AML-193 (cell line): ENCODE measurements around the gene AUTS2.

Source experiments
- DNase-seq, 2 experiments: peaks; one replicate each; lab custom pipeline; 2025; lab: John Stamatoyannopoulos, UW

Gene AUTS2

DNA sequence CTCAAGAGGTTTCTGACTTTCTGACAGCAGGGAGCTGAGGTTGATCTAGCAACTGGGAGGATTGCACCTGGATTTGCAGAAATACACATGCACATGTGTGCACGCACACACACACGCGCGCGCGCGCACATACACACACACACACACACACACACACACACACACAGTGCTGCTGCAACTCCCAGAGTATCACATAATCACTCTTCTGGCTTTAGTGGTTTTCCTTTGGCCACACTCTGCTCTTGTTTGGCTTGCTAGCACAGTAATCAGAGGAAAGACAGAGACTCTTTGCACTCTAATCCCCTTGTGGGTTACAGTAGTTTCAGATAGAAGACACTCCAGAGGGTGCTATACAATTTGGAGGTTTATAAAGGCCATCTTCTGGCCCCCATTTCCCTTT lies 705.0 kb downstream of the AUTS2 start:
- DNase-seq, result no peak

DNA sequence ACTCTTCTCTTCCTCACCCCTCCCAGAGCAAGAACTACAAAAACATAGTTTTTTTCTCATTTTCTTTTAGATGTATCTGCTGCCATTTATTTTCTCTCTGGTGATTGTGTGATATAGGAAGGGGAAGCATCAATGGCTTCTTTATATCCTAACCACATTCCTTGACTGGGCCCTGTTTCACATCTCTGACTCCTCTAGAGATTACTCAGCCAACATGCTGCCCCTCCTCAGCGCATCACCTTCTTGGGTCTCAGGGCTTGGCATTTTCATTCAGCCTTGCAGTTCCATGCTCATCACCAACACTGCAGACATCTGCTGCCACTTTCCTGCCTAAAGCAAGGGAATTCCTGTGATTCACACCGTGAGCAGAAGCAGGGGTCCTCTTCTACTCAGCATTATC lies 705.5 kb downstream of the AUTS2 start:
- no peak for DNase-seq

DNA sequence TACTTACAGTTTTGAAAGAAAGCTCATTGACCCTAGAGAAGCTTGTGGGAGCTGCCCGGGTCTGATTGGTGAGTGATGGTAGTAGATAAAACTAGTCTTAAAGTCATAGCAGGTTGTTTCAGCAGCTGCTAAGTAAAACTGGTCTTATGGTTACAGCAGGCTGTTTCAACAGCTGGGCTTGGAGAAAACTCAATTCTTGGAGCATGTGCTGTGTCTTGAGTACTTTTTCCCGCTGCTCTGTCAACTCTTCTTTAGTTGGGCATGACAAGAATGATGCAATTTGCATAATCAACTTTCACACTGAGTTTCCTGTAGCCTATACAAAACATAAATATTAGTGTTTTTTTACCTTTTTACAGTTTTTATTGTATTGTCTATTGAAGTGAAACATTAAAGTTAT lies 707.9 kb downstream of the AUTS2 start:
- no peak for DNase-seq

DNA sequence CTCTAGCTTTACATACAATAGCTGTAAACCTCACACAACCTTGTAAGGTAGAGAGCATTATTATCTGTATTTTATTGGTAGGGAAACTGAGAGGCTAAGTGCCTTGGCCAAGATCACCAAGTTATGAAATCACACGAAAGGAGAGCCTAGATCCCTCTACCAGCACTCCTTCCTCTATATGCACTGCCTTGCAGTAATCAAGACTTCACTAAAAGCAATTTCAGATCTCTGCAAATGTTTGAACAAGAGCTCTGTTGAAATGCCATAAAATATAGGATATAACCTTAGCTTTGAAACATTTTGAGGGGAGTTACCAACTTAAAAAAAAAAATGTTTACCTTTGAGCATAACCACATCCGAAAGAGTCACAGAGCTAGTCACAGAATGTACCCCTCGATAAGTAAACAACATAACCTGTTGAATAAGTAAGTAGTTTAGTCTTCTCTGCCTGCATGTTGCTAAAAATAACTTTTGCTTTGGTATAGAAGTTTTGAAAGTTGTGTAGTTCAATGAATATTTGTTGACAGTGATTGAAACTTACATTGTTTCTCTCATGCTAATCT lies 709.4 kb downstream of the AUTS2 start:
- DNase-seq, result no peak

DNA sequence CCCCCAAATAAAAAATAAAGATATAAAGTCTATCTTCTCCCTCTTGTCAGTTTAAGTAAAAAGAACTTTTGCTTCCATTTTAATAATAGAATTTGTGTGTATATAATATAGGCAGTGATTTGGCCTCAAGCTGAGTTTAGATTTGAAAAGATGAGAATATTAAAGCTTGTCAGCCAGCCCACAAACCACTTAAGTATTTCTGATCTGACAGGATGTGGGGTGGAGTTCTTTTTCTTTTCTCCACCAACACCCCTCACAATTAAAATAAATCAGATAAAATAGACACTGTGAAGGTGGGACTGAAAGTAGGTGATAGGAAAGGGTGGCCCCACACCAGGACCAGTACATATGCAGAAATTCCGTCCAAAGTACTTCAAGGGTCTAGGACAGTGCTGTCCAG lies 714.1 kb downstream of the AUTS2 start:
- DNase-seq, result no peak

DNA sequence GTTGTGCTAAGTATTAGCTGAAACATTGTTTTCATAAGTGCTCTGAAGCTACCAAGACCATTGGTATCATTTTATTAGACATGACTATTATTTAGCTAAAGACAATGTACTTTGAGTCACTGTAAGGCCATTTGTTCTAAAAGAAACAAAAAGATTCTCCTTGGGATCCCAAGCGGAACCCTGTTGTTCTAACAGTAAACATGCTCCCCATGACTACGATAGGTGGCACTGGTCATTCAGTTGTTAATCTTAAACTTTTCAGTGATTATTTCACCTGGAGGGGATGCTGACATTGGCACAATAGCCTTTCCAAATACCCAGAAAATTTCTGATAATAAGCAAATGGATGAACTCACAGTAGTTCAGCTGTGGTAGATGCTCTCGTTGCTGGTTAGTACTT lies 715.0 kb downstream of the AUTS2 start:
- DNase-seq, result no peak

DNA sequence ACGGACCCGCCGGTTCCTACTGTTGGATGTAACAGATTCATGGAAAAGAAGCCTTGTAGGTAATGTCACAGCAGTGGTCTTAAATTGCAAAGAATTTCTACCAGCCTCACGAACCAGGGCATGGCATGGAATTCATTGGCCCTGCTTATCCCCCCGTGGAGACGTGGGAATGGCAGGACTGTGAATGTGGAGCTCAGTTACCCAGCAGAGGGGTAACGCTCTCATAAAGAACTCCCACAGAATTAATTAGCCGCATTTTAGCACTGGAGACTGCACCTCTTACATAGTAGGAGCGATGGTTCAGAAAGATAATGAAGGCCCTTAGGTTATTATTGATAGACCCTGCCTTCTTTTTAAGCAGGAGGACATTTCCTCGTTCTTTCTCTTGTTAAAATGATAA lies 715.4 kb downstream of the AUTS2 start:
- DNase-seq, result no peak

DNA sequence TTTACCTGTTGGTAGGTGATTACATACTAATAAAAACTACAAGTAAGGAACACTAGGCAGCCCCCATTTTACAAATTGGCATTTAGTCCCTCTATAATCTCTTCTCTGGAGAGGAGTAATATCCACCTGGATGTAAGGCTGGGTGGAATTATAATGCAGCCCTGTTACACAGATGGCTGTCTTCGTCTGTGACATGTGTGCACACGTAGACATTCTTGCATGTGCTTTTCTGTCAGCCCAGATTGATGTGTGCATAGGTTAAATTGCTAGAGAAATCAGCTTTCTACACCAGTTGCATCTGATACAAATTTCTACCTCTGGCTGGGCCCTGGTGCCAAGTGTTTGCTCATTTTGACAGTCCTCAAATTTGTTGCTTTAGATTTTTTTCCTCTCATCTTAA lies 715.9 kb downstream of the AUTS2 start:
- no peak for DNase-seq

DNA sequence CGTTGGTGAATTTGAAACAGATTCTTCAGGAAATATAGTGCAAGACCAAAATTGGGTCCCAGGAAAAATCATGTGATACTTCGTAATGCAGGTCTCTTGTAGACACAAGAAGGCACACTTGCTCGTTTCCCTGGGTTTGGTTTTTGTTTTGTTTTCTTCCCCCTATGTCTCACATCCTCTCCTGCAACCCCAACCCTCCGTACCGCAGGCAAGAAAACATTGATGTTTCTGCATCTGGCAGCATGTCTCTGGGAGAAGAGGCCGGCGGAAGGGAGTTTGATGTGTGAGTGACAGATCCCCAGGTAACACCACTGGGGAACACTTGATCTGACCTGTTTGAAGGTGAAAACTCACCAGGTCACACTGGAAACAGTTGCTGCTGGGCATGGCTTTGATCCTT lies 718.5 kb downstream of the AUTS2 start:
- DNase-seq, result no peak

DNA sequence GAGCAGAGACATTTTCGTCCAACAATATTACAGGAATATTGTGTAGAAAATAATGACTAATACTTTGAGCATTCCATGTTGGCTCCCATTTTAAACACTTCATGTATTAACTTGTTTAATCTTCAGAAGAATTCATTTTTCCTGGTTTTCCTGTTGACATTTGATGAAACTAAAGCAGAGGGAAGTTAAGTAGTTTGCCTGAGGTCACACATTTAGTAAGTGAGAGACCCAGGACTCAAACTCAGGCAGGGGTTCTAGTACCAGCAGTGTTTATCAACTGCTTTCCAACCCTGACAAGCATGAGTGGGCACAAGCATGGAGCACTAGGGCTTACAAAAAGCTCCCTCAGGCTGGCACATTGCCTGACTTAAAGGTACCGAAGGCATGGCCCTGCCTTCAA lies 719.1 kb downstream of the AUTS2 start:
- no peak for DNase-seq

DNA sequence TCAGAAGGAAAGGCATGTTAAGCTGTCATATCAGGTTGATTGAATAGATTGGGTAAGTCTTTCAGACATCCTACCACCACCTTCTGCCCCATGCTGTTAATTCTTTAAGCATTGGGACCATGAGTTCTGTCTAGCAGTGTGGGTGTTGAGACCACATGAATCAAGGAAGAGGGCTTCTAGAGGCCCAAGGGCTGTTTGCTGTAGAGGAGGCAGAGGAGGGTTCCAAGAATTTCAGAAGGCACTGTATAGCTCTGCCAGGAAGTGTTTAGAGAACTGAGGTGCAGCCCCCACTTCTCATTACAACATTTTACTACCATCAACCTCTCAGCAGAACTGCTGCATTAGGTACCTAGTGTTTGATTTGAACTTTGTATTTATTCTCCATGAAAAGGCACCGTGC lies 720.2 kb downstream of the AUTS2 start:
- DNase-seq, result no peak

DNA sequence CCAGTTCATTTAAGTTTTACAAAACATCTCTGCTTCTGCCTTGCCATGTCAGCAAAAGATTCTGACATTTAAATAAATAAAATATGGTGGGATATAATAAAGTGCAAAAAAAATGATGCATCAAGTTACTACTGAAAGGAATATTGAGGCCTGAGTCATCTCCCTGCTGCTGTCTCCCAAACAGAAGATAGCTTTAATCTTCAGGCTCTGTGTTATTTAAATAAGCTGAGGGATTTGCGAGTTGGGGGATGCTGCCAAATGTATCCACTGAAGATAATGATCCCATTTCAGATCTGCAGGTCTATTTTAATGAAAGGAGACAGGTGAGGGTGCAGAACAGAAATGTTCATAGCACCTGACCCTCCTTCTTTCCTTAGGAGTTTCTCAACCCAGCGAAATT lies 720.8 kb downstream of the AUTS2 start:
- no peak for DNase-seq

DNA sequence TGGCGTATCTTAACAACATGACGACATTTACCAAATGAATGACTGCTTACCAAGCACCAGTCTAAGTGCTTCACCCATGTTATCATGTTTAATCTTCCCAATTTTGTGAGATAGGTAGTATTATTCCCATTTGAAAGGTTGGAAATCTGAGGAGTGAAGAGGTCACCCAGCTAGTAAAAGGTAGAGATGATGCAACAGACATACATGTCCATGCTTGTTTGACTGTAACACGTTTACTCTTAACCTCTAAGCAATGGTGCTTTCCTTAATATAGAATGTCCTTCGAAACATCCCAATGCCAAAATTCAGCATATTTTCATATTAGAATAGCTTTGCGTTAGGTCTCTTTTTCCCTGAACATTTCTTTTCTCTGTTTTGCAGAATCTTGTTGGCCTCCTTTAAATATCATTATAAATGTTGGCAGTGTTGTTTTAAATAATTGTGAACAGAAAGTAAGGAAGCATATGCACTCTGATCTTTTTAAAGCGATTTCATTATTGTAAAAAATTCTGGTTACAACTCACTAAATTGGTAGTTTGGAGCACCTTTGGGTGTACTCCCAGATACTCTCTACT lies 722.8 kb downstream of the AUTS2 start:
- DNase-seq, result no peak

DNA sequence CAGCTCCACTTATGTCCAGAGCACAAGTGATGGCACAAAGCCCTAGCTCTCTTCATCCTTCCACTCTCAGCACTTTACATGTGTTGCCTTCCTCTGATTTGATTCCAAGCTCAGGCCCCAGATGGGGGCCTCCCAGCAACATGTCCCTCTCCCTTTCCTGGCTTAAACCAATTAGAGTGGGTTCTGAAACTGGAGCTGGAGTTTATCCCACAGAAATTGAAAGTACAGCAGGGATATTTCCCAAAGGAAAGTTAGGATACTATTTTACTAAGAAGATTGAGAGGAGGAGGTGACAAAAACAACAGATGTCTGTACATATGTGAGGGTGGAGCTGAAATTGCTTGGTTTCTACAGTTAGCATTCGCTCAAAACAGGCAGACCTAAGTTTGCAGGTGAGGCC lies 724.6 kb downstream of the AUTS2 start:
- no peak for DNase-seq

DNA sequence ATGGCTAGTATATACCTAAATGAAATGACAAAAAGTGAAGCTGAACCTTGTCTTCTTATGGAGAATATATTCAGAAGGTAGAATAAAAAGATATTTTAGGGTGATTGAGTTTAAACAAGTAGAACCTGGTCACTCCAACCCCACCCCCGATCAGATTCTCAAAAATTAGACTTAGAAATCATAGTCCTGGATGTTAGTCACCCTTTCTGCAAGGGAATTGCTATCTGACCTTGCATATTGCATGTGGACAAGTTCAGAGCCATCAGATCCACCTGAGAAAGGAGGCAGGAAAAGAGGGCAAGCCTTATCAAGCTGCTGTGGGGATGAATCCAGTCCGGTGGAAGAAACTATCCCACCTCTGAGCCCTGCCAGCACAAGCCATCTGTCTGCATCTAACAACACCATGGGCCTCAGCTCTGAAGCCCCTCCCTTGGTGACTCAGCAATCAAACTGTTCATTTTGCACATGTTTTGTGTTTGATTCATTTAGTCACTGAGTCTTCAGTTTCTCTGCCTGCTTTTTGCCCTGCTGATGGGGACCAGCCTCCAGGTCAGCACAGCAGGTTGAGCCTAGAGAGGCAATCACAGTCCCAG lies 727.3 kb downstream of the AUTS2 start:
- no peak for DNase-seq

DNA sequence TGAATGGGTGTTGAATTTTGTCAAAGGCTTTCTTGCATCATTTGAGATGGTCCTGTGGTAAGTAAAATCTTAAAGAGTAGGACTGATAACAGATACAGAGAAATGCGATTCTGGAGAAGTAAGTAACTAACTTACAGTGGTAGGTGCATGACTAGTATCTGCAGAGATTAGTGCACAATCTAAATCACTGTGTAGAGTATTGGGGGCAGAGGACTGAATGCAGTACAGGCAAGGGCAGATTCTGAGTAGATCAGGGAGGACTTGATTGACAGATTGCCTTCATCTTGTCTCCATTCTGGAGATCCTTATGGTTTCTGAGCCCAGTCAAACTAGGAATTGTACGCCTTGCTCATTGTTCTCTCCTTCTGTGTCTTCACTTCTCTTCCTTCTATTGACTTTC lies 736.0 kb downstream of the AUTS2 start:
- DNase-seq, result no peak

DNA sequence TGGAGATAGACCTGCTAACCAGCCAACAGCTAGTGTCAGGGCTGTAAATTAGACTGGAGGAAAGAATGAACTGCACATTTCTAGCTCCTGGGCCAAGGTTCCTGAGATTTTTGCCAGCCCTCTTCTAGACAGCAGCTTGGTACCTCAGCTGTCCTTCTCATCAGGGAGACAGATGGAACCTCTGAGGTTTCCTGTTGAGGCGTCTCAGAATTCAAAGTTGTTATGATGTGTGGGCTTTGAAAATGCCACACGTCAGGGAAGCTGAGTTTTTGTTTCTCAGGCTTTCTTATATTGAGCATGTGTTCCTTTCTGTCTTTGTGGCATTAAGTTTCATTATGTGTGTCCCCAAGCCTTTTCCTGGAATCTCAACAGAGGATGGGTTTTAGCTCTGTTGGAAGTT lies 736.6 kb downstream of the AUTS2 start:
- DNase-seq, result no peak

DNA sequence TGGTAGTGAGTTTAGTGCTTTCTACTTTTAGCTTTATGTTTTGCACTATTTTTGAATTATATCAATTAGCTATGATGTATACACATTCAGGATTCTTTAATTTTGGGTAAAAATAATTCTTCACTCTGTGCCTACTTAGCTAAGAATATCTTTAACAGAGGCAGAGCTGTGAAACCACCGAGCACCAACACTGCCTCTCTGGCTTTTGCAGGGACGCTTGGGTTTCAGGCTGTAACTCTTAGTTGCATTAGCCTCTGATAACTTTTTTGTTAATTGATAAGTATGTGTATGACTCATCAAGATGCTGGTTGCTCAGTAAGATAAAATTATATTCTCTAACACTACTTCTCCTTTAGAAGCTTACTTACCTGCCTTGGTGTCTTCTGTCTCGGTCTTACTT lies 738.3 kb downstream of the AUTS2 start:
- DNase-seq, result no peak

DNA sequence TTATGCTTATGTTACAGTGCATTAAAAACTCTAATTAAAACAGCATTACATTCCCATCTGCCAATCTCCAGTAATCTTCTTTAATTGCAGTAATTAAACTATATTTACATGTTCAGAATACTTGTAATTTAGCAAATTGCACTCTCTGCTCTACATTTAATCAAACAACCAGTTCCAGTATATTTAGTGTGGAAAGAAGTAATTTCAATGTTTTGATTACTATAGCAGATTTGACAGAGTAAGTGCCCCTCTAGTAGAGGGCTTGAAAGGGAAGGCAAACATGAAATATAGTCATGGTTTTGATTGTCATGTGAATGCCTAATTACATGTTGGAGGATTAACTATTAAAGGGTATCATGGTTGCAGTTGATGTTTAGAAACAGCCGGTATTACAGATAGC lies 739.7 kb downstream of the AUTS2 start:
- no peak for DNase-seq

DNA sequence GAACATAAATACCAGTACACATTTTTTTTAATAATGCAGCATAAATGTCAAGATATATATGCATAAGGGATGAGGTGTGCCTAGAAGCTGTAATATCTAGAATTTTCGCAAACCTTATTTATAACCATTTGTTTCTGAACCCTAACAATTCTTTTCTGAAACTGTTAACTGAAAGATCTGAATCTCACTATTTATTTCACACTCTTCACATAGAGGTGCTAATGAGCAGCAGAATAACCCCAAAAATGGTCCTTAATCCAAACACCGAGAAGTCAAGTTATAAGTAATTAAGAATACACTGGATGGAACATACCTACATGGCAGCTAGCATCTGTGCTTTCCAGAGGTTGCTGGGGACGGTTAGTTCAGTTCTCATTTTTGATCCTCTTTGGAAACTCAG lies 742.0 kb downstream of the AUTS2 start:
- no peak for DNase-seq

DNA sequence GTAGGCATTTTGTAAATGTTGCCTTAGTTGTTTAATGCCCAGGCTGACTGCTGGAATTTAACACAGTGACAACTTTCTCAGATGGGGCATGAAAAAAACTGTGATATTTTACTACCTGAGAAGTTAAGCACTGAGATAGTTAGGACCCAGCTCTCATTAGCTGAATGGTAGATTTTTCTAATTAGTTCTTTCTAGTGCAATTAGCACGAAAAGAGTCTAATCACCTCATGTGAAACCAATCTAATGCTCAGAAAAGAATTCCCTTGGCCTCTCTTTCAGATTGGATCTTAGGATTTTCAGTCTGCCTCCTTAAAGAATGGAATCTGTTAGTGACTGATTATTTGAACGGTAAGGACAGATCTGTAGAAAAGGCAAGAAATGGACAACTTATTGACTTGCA lies 743.2 kb downstream of the AUTS2 start:
- no peak for DNase-seq

DNA sequence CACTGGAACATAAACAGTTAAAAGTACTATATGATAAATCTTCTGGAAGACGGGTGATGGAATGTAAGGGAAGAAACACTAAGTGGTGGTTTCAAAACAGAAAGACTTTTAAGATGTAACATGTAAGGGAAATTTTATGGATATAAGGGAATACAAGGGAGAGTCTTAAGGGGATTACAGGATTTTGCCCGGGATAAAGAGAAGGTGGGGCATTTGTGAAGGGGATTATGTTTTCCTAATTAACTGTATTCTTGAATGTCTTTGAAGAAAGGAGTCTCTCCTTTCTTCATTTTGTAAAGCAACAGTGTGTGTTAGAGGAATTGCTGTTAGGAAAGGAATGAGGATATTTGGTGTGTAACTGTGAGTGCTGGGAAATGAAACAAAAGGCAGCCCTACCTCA lies 745.2 kb downstream of the AUTS2 start:
- no peak for DNase-seq

DNA sequence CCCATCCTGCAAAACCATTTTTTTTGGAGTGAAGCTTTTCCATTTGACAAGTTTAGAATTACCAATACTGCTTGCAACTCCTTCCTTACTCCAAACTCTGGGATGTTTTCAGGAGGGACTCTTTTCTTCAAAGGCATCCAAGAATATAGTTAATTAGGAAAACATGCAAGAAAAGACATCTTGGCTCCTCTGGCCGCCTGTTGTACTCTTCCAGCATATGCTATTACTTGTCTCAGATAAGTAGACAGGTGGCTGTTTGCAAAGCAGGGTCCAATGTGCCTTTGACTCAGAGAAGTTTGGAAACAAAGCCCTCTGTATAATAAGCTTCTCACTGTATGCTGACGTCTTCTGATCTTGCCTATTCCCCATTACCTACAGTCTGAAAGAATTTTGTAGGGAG lies 746.5 kb downstream of the AUTS2 start:
- DNase-seq, result no peak

DNA sequence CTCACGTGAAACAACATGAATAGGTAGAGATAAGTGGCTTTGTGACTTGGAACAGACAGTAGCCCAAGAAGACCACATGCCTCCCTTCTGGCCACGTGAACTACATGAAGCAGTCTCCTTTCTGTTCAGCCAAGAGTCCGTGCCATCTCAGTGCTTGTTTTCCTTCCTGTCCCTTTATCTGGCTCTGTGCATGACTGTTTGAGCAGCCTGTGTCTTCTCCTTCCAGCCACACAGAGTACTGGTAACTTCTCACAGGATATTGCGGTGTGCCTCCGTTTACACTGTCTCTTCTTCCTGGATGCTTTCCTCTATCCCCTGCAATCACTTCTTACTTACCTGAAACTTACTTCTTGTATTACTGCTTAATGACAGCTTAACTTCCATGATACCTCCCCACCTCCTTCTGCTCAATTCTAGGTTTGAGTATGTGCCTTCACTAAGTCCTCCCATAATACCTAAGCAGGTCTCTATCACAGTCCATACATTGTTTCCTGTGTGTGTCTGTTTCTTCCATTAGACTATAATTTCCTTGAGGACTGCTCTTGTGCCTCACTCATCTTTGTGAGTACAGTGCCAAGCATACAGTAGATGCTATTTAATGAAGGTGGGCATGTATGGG lies 748.7 kb downstream of the AUTS2 start:
- DNase-seq, result no peak
